ENCODE data around the gene WSB1. TPM values are rescaled to one million over a fixed set of nuclear protein-coding genes. Genes with fewer than 3 reads are reported as not detected.

WSB1 gene
- total RNA-seq, 1 donor from 2014 or later, result 452 TPM

DNA sequence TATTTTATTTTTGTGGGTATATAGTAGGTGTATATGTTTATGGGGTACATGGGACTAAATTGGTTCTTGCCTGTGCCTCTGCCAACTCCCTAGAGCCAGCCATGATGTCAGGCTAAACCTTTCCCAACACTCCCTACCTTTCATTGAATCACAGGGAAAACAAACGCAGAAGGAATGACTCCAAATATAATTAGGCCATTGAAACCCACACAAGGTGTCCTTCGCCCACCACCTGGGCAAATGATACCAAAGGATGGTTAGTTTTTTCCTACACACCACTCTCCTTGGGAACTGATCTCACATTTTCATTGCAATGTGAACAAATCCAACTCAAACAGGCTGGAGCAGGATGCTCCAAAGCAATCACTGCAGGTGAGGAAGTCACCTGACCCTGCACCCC, 27.5 kb downstream of the WSB1 start:
- Mint-ChIP-seq H3K4me3 (ENCODE audit: low read depth) (no peak overlapping the region), H3K4me1 (ENCODE audit: low read depth) (peaks cover 12% of the 10 kb centered on the region), H3K9me3 (ENCODE audit: low read depth) (no peaks in the 10 kb centered on the region), H3K27me3 (no peaks in the 10 kb centered on the region), H3K27ac (peak overlapping the region; percentile 11), H3K36me3 (ENCODE audit: insufficient read depth) (peaks cover 14% of the 10 kb centered on the region)
- no peak for DNase-seq (ENCODE audit: low spot score, unreplicated experiment)
- TF ChIP-seq, protein P1, sequence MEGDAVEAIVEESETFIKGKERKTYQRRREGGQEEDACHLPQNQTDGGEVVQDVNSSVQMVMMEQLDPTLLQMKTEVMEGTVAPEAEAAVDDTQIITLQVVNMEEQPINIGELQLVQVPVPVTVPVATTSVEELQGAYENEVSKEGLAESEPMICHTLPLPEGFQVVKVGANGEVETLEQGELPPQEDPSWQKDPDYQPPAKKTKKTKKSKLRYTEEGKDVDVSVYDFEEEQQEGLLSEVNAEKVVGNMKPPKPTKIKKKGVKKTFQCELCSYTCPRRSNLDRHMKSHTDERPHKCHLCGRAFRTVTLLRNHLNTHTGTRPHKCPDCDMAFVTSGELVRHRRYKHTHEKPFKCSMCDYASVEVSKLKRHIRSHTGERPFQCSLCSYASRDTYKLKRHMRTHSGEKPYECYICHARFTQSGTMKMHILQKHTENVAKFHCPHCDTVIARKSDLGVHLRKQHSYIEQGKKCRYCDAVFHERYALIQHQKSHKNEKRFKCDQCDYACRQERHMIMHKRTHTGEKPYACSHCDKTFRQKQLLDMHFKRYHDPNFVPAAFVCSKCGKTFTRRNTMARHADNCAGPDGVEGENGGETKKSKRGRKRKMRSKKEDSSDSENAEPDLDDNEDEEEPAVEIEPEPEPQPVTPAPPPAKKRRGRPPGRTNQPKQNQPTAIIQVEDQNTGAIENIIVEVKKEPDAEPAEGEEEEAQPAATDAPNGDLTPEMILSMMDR (IDR thresholded peaks at IDR 0.05; ENCODE audit: unreplicated experiment), result no peak

DNA sequence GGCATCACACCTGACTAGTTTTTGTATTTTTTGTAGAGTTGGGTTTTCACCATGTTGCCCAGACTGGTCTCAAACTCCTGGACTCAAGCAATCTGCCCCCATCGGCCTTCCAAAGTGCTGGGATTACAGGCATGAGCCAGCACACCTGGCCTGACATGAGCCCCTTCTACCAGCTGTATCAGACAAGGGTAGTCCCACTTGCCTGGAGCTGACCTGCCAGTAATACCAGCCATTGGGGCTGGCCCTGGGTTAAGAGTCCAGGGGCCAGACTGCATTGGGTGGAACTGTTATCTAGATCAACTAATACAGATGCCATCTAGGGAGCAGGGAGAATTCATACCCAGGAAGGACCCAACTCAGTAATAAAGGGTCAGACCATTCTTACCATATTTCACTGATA, 28.1 kb downstream of the WSB1 start:
- no peaks in the 10 kb centered on the region for H3K27me3 Mint-ChIP-seq
- H3K4me1 Mint-ChIP-seq (ENCODE audit: low read depth), result peaks cover 12% of the 10 kb centered on the region
- H3K36me3 Mint-ChIP-seq (ENCODE audit: insufficient read depth), result peaks cover 8% of the 10 kb centered on the region
- no peak overlapping the region for H3K27ac Mint-ChIP-seq
- TF ChIP-seq, protein P1 (IDR thresholded peaks at IDR 0.05; ENCODE audit: unreplicated experiment), result no peak
- no peaks in the 10 kb centered on the region for H3K9me3 Mint-ChIP-seq (ENCODE audit: low read depth)
- H3K4me3 Mint-ChIP-seq (ENCODE audit: low read depth), result no peak overlapping the region
- no peak for DNase-seq (ENCODE audit: low spot score, unreplicated experiment)

DNA sequence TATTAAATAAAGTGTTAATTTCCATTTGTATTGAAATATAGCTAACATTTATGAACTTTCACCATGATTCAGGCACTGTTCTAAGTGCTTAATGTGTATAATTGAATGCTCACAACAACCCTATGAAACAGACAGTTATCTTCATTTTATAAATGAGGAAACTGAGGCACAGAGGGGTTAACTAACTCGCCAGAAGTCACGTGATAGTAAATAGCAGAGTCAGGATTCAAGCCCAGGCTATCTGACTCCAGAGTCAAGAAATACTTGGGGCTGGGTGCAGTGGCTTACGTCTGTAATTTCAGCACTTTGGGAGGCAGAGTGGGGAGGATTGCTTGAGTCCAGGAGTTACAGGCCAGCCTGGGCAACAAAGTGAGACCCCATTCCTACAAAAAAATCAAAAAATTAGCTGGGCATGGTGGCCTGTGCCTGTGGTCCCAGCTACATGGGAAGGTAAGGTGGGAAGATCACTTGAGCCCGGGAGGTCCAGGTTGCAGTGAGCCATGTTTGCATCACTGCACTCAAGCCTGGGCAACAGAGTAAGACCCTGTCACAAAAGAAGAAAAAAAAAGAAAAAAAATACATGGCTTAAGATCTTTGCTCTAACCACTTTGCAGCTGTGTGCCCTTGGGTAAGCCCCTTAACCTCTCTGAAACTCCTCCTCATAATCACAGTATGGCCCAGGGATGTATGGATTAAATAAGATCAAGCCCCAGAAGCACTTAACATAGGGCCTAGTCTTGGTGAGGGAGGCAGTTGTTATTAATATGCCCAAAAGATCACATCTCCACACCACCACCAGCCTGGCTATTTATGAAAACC, 29.0 kb downstream of the WSB1 start:
- H3K4me1 Mint-ChIP-seq (ENCODE audit: low read depth), result peaks cover 12% of the 10 kb centered on the region
- peaks cover 8% of the 10 kb centered on the region for H3K36me3 Mint-ChIP-seq (ENCODE audit: insufficient read depth)
- H3K27me3 Mint-ChIP-seq, result no peaks in the 10 kb centered on the region
- TF ChIP-seq, protein P1 (IDR thresholded peaks at IDR 0.05; ENCODE audit: unreplicated experiment), result no peak
- peak overlapping the region; percentile 65 for H3K27ac Mint-ChIP-seq
- H3K9me3 Mint-ChIP-seq (ENCODE audit: low read depth), result no peaks in the 10 kb centered on the region
- H3K4me3 Mint-ChIP-seq (ENCODE audit: low read depth), result no peak overlapping the region
- DNase-seq (ENCODE audit: low spot score, unreplicated experiment), result no peak

DNA sequence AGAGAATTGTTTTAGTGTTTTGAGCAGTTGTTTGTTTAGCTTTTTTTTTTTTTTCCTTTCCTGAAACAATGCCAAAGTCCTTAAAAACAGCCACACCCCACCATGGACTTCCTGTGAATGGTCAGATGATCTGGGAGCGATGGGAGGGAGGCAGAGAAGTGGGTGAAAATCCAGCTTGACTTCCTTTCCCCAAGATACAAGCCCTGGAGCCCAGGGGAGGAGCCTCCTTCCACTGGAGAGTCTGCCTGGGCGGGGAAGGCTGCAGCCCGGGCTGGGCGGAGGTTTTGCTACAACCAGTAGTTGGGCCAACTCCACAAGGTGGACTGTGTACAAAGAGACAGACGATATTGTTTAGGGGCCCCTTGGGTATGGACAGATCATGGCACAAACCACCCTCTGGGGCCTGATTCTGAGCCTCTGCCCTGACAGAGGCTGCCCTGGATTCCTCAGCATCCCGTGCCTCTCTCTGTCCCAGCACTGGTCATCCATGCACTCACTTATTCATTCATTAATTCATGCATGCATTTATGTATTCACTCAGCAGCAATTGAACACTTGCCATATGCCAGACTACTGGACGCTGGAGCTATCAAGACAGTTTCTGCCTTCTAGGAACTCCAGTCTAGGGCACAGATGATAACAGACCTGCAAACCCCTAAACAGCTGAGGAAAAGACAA, 29.8 kb downstream of the WSB1 start:
- Mint-ChIP-seq H3K27ac (peak overlapping the region; percentile 22), H3K27me3 (no peaks in the 10 kb centered on the region), H3K4me1 (ENCODE audit: low read depth) (peaks cover 12% of the 10 kb centered on the region), H3K36me3 (ENCODE audit: insufficient read depth) (peaks cover 3% of the 10 kb centered on the region), H3K9me3 (ENCODE audit: low read depth) (no peaks in the 10 kb centered on the region), H3K4me3 (ENCODE audit: low read depth) (no peak overlapping the region)
- TF ChIP-seq, protein P1 (IDR thresholded peaks at IDR 0.05; ENCODE audit: unreplicated experiment), result no peak
- DNase-seq (ENCODE audit: low spot score, unreplicated experiment), result no peak

DNA sequence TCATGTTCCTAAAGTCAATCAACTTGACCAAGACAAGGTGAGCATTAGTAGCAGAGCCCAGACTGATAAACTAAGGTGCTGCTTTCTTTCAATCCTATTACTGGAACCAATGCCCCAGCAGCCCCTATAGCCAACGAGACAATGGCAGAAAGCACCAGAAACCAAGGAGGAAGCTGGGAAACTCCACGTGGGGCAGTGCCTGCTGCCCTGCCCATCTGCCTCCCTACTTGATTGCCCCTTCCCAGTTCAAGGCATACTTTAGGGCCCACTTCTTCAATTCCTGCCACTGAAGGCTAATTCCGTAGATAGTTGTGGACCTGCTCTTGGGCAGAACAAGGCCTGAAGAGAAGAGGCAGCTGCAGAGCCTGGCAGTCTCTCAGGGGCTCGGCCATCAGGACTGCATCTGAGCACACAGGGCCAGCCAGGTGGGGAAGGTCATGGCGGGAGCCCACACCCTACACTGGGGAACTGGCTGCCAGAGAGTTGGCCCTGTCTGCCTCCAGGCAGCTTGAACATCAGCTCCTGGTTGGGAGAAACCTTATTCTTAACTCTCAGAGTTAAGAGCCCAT, 30.9 kb downstream of the WSB1 start:
- no peak overlapping the region for H3K27ac Mint-ChIP-seq
- TF ChIP-seq, protein P1 (IDR thresholded peaks at IDR 0.05; ENCODE audit: unreplicated experiment), result no peak
- H3K36me3 Mint-ChIP-seq (ENCODE audit: insufficient read depth), result no peaks in the 10 kb centered on the region
- peaks cover 12% of the 10 kb centered on the region for H3K4me1 Mint-ChIP-seq (ENCODE audit: low read depth)
- DNase-seq (ENCODE audit: low spot score, unreplicated experiment), result no peak
- no peak overlapping the region for H3K4me3 Mint-ChIP-seq (ENCODE audit: low read depth)
- H3K27me3 Mint-ChIP-seq, result no peaks in the 10 kb centered on the region
- H3K9me3 Mint-ChIP-seq (ENCODE audit: low read depth), result no peaks in the 10 kb centered on the region

Data from progenitor cell of endocrine pancreas (in vitro differentiated cells).